GM12892 (cell line): Measurements from ENCODE around the gene NF2.

Source experiments
- POLR2A ChIP-seq: IDR thresholded peaks from 2 replicates; pipeline ENCODE4 v1.6.1; 2011; ENCODE audit warnings: low read depth, low read length, control low read depth
- POLR2AphosphoS5 ChIP-seq: IDR thresholded peaks from 2 replicates; pipeline ENCODE4 v1.6.1; 2011; ENCODE audit warnings: low read depth, low read length, control low read depth
- TAF1 ChIP-seq: IDR thresholded peaks from 2 replicates; pipeline ENCODE4 v1.6.1; 2011; ENCODE audit warnings: low read depth, mild to moderate bottlenecking, control low read depth, low read length, borderline replicate concordance

- TF ChIP-seq POLR2A = no peak
- TF ChIP-seq POLR2AphosphoS5 = no peak
- TF ChIP-seq TAF1 = no peak
Measured at GRCh38 chr22:29734838-29735237, 131.4 kb downstream of the NF2 start.
